ENCODE results near the gene ELF3. TPM values are rescaled to one million over a fixed set of nuclear protein-coding genes. Genes with fewer than 3 reads are reported as not detected.
"Not testable (repeated sequence)": the region's sequence is repeated elsewhere in the genome, so short reads cannot be mapped to it uniquely, and the experiment has no call there.

The ELF3 gene
- total and polyA plus RNA-seq, 2 experiments from 2014 or later = 12.3 to 19.5 TPM

GRCh38 chr1:202018468-202019234, 8.3 kb downstream of the ELF3 start:
- peak overlapping the region; percentile 56 for H2AFZ ChIP-seq

GRCh38 chr1:202019235-202019558, 8.8 kb downstream of the ELF3 start:
- H2AFZ ChIP-seq = peak overlapping the region; percentile 56; the same call in 1 of the 2 replicates
- H3K4me1 ChIP-seq (ENCODE audit: insufficient read depth); H3K4me3 Mint-ChIP-seq; H3K4me2 ChIP-seq; H3K9me2 ChIP-seq (ENCODE audit: insufficient read depth); H3K27ac ChIP-seq (ENCODE audit: low read depth); H3K27me3 ChIP-seq (ENCODE audit: insufficient read depth); H3K9me3 Mint-ChIP-seq; H3K27ac Mint-ChIP-seq; DNase-seq (ENCODE audit: low spot score); H3K27me3 Mint-ChIP-seq (ENCODE audit: insufficient read depth, low read depth, poor library complexity); ATAC-seq; H3K4me3 ChIP-seq; H3F3A ChIP-seq (replicated peaks; ENCODE audit: low read depth); H4K20me1 ChIP-seq (replicated peaks; ENCODE audit: insufficient read depth); H3K36me3 ChIP-seq (ENCODE audit: insufficient read depth); H3K79me2 ChIP-seq (replicated peaks; ENCODE audit: insufficient read depth): not testable (repeated sequence)
- Mint-ChIP-seq H3K4me1 (peaks cover 20% of the 10 kb centered on the region), H3K36me3 (ENCODE audit: low read depth) (peaks cover 11% of the 10 kb centered on the region; the same call in 2 of the 3 replicates)

More at GRCh38 chr1:202018468-202019234, 8.3 kb downstream of the ELF3 start:
- no peak for TF ChIP-seq NANOG (IDR thresholded peaks at IDR 0.05; ENCODE audit: borderline replicate concordance)
- TF ChIP-seq JUNB (IDR thresholded peaks at IDR 0.05; ENCODE audit: unreplicated experiment) = no peak
- TF ChIP-seq ZNF114 (CRISPR knock-in tag; IDR thresholded peaks at IDR 0.05) = no peak
- no peaks in the 10 kb centered on the region for H3K27me3 Mint-ChIP-seq (ENCODE audit: insufficient read depth, low read depth, poor library complexity)
- H3K4me3 ChIP-seq = no peak overlapping the region
- no peak overlapping the region; the same call in 2 of the 3 replicates for H3K4me3 Mint-ChIP-seq
- H3K27me3 ChIP-seq (ENCODE audit: insufficient read depth) = no peaks in the 10 kb centered on the region
- peak; percentile 33 for DNase-seq (ENCODE audit: low spot score)
- no peak overlapping the region; the same call in 1 of the 2 replicates for H3K4me2 ChIP-seq
- H3K79me2 ChIP-seq (replicated peaks; ENCODE audit: insufficient read depth) = no peaks in the 10 kb centered on the region
- H3K4me1 ChIP-seq (ENCODE audit: insufficient read depth) = peaks cover 6% of the 10 kb centered on the region; the same call in 1 of the 2 replicates
- H3K9me3 Mint-ChIP-seq = no peaks in the 10 kb centered on the region
- 0 out of 2 replicates have a peak overlapping the region, but pooled peaks have one; percentile 19 for H3K27ac ChIP-seq (ENCODE audit: low read depth)
- no peaks in the 10 kb centered on the region for H3K9me2 ChIP-seq (ENCODE audit: insufficient read depth)
- H3K27ac Mint-ChIP-seq = peak overlapping the region; percentile 1
- peak; percentile 65 for ATAC-seq
- no peaks in the 10 kb centered on the region for H3K36me3 ChIP-seq (ENCODE audit: insufficient read depth)
- no peaks in the 10 kb centered on the region for H3F3A ChIP-seq (replicated peaks; ENCODE audit: low read depth)
- peaks cover 16% of the 10 kb centered on the region; the same call in 2 of the 3 replicates for H3K36me3 Mint-ChIP-seq (ENCODE audit: low read depth)
- no peaks in the 10 kb centered on the region for H4K20me1 ChIP-seq (replicated peaks; ENCODE audit: insufficient read depth)
- peaks cover 20% of the 10 kb centered on the region for H3K4me1 Mint-ChIP-seq

GRCh38 chr1:202023001-202023433, 12.6 kb downstream of the ELF3 start:
- Mint-ChIP-seq H3K4me1 (peaks cover 11% of the 10 kb centered on the region), H3K9me3 (no peaks in the 10 kb centered on the region), H3K27me3 (ENCODE audit: insufficient read depth, low read depth, poor library complexity) (no peaks in the 10 kb centered on the region), H3K4me3 (no peak overlapping the region), H3K27ac (no peak overlapping the region), H3K36me3 (ENCODE audit: low read depth) (no peaks in the 10 kb centered on the region)
- no peak overlapping the region for H3K4me2 ChIP-seq
- H3K27ac ChIP-seq (ENCODE audit: low read depth) = no peak overlapping the region
- H3K4me1 ChIP-seq (ENCODE audit: insufficient read depth) = peaks cover 4% of the 10 kb centered on the region; the same call in 1 of the 2 replicates
- ATAC-seq = no peak
- H3K4me3 ChIP-seq = no peak overlapping the region
- no peaks in the 10 kb centered on the region for H3K9me2 ChIP-seq (ENCODE audit: insufficient read depth)
- peak overlapping the region; percentile 85 for H2AFZ ChIP-seq
- no peaks in the 10 kb centered on the region for H3K27me3 ChIP-seq (ENCODE audit: insufficient read depth)
- no peaks in the 10 kb centered on the region for H3F3A ChIP-seq (replicated peaks; ENCODE audit: low read depth)
- H3K79me2 ChIP-seq (replicated peaks; ENCODE audit: insufficient read depth) = no peaks in the 10 kb centered on the region
- H4K20me1 ChIP-seq (replicated peaks; ENCODE audit: insufficient read depth) = no peaks in the 10 kb centered on the region
- DNase-seq (ENCODE audit: low spot score) = no peak
- no peaks in the 10 kb centered on the region for H3K36me3 ChIP-seq (ENCODE audit: insufficient read depth)
- no peak for TF ChIP-seq CTCF (conservative IDR thresholded peaks at IDR 0.05; ENCODE audit: low read depth in 2 of 2)
- no peak for TF ChIP-seq ZNF331 (CRISPR knock-in tag; IDR thresholded peaks at IDR 0.05; ENCODE audit: low read depth)
- no peak for TF ChIP-seq ZNF114 (CRISPR knock-in tag; IDR thresholded peaks at IDR 0.05)
- TF ChIP-seq NANOG (IDR thresholded peaks at IDR 0.05; ENCODE audit: borderline replicate concordance) = no peak
- TF ChIP-seq CREB1 (CRISPR knock-in tag; IDR thresholded peaks at IDR 0.05; ENCODE audit: low read depth) = no peak
- no peak for TF ChIP-seq REST (IDR thresholded peaks at IDR 0.05; ENCODE audit: unreplicated experiment)
- TF ChIP-seq EZH2phosphoT487 (IDR thresholded peaks at IDR 0.05; ENCODE audit: unreplicated experiment) = no peak
- TF ChIP-seq EZH2 (IDR thresholded peaks at IDR 0.05; ENCODE audit: low read depth, unreplicated experiment) = no peak
- no peak for TF ChIP-seq POLR2AphosphoS5 (IDR thresholded peaks at IDR 0.05; ENCODE audit: low read depth)
- TF ChIP-seq STAT1 (IDR thresholded peaks at IDR 0.05; ENCODE audit: unreplicated experiment) = no peak
- TF ChIP-seq JUNB (IDR thresholded peaks at IDR 0.05; ENCODE audit: unreplicated experiment) = no peak
- TF ChIP-seq ETS1 (IDR thresholded peaks at IDR 0.05) = no peak

Data from GM23338 (cell line).